Fibroblast of mammary gland (primary cell): ENCODE data around the gene EXOSC9.

ENCODE experiments used
- DNase-seq: peaks from one replicate; pipeline ENCODE4 v3.0.0-alpha.2; 2010; ENCODE audit warnings: low read depth
- H3K4me3 ChIP-seq: 2 replicates; pipeline ENCODE4 v1.5.1; 2011; ENCODE audit warnings: low read depth, mild to moderate bottlenecking, low read length, moderate library complexity; ENCODE audit not compliant: control insufficient read depth
- TF ChIP-seq, protein P1 (sequence below): conservative IDR thresholded peaks from 2 replicates; pipeline ENCODE4 v1.5.1; 2011; ENCODE audit warnings: low read depth, low read length, inconsistent platforms; ENCODE audit not compliant: control insufficient read depth, insufficient read depth

The EXOSC9 gene

DNA sequence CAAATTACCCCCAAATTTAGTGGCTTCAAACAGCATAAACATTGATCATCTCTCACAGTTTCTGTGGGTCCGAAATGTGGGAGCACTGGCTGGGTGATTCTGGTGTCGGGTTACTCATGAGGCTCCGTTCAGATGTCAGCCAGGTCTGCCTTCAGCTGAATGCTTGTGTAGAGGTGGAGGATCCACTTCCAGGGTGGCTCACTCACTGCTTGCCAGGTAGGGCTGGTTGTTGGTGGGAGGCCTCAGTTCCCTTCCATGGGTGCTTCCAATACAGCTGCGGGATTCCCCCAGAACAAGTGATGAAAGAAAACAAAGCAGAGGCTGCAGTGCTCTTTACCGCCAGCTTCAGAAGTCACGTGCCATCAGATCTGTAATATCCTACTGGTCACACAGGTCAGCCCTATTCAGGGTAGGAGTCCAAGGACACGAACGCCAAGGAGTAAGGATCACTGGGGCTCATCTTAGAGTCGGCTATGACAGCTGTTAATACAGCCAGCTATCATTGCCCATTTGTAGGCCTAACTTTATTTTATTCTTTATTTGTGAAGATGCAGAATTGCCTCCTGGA is 35.1 kb upstream of the EXOSC9 start:
- no peak for DNase-seq

DNA sequence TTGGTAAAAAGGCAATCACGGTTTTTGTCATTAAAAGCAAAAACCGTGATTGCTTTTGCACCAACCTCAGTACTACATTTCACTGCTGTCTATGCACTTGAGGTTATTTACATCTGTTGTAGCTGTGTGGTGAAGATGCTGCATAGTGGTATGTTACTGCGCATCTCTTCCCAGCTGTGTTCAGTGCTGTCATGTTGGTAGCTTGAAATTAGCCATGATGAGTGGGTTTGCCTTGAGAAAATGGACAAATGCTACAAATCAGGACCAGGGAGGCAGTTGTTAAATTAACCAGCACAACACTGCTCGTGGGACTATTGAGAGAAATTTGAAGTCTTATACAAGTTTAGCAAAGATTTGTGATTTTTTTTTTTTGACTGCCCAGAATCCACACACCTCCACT is 34.0 kb upstream of the EXOSC9 start:
- H3K4me3 ChIP-seq = no peak overlapping the region
- TF ChIP-seq, protein P1, sequence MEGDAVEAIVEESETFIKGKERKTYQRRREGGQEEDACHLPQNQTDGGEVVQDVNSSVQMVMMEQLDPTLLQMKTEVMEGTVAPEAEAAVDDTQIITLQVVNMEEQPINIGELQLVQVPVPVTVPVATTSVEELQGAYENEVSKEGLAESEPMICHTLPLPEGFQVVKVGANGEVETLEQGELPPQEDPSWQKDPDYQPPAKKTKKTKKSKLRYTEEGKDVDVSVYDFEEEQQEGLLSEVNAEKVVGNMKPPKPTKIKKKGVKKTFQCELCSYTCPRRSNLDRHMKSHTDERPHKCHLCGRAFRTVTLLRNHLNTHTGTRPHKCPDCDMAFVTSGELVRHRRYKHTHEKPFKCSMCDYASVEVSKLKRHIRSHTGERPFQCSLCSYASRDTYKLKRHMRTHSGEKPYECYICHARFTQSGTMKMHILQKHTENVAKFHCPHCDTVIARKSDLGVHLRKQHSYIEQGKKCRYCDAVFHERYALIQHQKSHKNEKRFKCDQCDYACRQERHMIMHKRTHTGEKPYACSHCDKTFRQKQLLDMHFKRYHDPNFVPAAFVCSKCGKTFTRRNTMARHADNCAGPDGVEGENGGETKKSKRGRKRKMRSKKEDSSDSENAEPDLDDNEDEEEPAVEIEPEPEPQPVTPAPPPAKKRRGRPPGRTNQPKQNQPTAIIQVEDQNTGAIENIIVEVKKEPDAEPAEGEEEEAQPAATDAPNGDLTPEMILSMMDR = no peak
- no peak for DNase-seq

More for the DNA sequence above, 35.1 kb upstream of the EXOSC9 start:
- no peak overlapping the region for H3K4me3 ChIP-seq
- TF ChIP-seq, protein P1 = no peak

DNA sequence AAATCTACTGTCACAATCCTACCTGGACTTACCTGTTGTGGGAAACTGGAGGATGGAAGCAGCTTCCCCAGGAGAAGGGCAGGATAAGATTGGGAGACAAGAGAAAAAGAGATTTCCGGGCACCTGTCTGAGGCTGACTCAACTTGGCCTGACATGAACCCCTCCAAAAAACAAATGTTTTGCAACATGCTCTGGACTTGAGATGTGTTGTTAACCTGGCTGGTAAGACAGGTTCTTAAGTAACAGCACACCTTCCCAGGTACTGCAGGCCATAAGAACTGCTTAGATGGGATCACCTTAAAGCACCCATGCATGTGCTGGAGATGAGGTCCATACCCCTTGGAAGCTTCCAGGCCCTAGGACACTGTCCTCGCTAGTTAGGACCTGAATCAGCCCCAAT is 31.8 kb upstream of the EXOSC9 start:
- no peak for DNase-seq
- TF ChIP-seq, protein P1 = no peak

DNA sequence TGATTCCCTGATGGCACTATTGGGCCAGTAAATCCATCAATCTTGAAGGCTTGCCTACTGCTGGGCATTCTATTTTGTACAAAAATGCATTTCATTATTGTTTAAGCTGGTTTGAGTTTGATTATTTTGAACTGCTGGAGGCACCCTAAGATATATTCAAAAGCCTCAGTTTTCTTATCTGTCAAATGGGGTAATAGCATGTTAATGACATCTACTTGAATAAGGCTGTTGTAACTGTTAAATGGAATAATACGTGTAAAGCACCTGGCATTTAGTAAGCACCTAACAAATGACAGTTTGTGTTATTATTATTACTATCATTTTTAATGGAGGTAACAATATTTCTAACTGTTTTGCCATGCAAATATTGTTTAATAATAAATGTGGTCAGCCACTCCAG is 29.3 kb upstream of the EXOSC9 start:
- DNase-seq = no peak
- H3K4me3 ChIP-seq = no peak overlapping the region
- TF ChIP-seq, protein P1 = no peak

More for the DNA sequence above, 31.8 kb upstream of the EXOSC9 start:
- H3K4me3 ChIP-seq = no peak overlapping the region

DNA sequence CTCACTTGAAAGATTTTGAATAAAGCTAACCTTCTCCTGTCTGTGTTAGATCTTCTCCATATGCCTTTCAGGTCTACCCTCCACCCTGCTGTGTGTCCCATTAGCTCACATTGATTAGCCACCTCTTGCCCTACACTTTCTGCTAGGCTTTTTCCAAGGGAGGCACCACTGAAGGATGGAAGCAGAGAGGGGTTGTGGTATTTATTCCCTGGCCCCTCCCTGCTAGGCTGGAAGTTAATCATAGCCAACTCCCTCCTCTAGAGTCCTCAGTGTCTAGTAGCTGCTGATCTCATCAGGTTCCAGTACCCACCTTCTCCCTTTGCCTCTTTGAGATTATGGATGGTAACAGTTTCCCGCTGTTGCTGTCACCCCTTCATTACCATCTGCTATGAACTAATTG is 27.2 kb upstream of the EXOSC9 start:
- DNase-seq = no peak
- TF ChIP-seq, protein P1 = no peak
- H3K4me3 ChIP-seq = no peak overlapping the region

DNA sequence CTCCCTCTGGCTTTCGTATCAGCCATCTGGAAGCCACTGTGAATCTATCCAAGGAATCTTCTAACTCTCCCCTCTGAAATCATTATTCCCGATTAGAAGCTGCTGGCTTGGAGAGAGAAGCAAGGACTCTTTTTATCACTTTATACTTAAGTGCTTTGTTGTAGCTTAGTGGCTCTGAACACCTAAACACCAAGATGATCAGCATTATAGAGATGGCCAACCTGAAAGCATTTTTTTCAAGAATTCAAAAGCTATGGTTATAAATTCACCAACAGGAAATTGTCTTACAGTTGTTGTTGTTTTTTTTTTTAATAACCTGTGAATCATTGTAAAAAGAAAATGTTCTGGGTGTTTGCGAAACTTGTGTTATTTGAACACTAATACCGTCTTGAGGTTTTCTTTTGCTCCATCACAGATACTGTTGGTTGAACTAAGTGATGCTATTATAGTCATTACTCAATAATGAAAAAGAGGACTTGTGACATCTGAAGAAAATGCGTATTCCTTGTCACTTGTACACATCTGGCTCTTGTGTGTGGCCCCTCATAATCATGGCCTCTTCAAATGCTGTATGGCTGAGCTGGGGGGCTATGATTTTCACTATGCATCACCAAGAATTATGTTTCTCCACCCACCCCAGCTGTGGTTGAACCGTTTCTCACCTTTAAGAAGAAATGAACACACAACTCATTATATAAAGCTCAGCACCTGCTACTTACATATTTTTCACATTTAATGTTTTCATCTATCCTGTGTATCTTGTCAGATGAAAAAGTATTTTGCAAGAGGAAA is 24.3 kb upstream of the EXOSC9 start:
- DNase-seq = no peak
- H3K4me3 ChIP-seq = no peak overlapping the region
- TF ChIP-seq, protein P1 = no peak

DNA sequence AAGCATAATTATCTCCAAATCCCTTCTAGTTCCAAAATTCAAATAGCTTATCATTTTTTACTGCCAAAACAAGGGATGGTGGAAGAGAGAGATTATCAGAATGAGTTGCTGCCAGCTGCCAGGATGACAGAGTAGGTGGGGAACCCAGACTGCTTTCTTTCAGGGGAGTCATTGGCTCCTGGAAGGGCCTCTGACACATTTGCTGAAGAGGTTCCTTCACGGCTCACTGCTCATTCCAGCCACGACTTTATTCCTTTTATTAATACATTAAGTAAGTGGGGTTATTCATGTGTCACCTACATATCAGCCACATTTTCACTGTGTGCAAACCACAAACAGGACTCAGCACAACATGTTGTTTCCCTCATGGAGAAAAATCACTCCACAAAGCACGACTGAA is 23.5 kb upstream of the EXOSC9 start:
- TF ChIP-seq, protein P1 = no peak
- no peak for DNase-seq
- H3K4me3 ChIP-seq = no peak overlapping the region
